ENCODE data around the gene NAB1.
A peak's percentile ranks its signal among the peaks of the same experiment; 100 is the strongest.

NAB1 gene

GRCh38 chr2:190668892-190669291, 20.0 kb downstream of the NAB1 start:
- DNase-seq: peak in 1 of 56 donors; percentile 20

- DNase-seq: no peak
Measured at GRCh38 chr2:190670182-190670946, 21.5 kb downstream of the NAB1 start.

GRCh38 chr2:190674966-190675650, 26.2 kb downstream of the NAB1 start:
- no peak for DNase-seq

- no peak for DNase-seq
Measured at GRCh38 chr2:190677255-190677654, 28.4 kb downstream of the NAB1 start.

- peak in 4 of 56 donors; percentile 5 to 13 (median 12) for DNase-seq
Measured at GRCh38 chr2:190678444-190679162, 29.7 kb downstream of the NAB1 start.

- DNase-seq: no peak
Measured at GRCh38 chr2:190679391-190679790, 30.5 kb downstream of the NAB1 start.

GRCh38 chr2:190679813-190680591, 31.1 kb downstream of the NAB1 start:
- DNase-seq: peak in 36 of 56 donors; percentile 2 to 76 (median 26)

GRCh38 chr2:190682168-190682567, 33.3 kb downstream of the NAB1 start:
- no peak for DNase-seq

- no peak for DNase-seq
Measured at GRCh38 chr2:190683802-190684201, 34.9 kb downstream of the NAB1 start.

- DNase-seq: no peak
Measured at GRCh38 chr2:190684931-190685330, 36.0 kb downstream of the NAB1 start.

- no peak for DNase-seq
Measured at GRCh38 chr2:190685333-190685732, 36.5 kb downstream of the NAB1 start.

- no peak for DNase-seq
Measured at GRCh38 chr2:190693533-190694232, 44.8 kb downstream of the NAB1 start.

GRCh38 chr2:190694479-190694878, 45.6 kb downstream of the NAB1 start:
- no peak for DNase-seq

- no peak for DNase-seq
Measured at GRCh38 chr2:190695739-190696138, 46.9 kb downstream of the NAB1 start.

GRCh38 chr2:190696792-190697398, 48.0 kb downstream of the NAB1 start:
- DNase-seq: no peak

GRCh38 chr2:190697421-190697820, 48.5 kb downstream of the NAB1 start:
- DNase-seq: no peak

- peak in 2 of 56 donors; percentile 16 to 21 for DNase-seq
Measured at GRCh38 chr2:190698895-190699294, 50.0 kb downstream of the NAB1 start.

GRCh38 chr2:190701586-190701985, 52.7 kb downstream of the NAB1 start:
- no peak for DNase-seq

GRCh38 chr2:190705280-190705679, 56.4 kb downstream of the NAB1 start:
- no peak for DNase-seq

- DNase-seq: no peak
Measured at GRCh38 chr2:190707726-190708125, 58.8 kb downstream of the NAB1 start.
